C4-2B (cell line): ENCODE data around the gene G3BP2.

Experiments
- CTCF ChIP-seq: fragments of 450-650 bp; conservative IDR thresholded peaks from 2 replicates; pipeline ENCODE4 v1.5.1; 2017; ENCODE audit warnings: mild to moderate bottlenecking
- ZFX ChIP-seq: fragments of 450-650 bp; IDR thresholded peaks from 2 replicates; pipeline ENCODE4 v1.6.1; 2017

- TF ChIP-seq ZFX: no peak
- TF ChIP-seq CTCF: no peak
Measured at GRCh38 chr4:75654905-75655304, 18.3 kb downstream of the G3BP2 start.
